Activated T-helper 9 cell treated with anti-CD3 and anti-CD28 coated beads, Interleukin-2, amount 50 U/mL, for 16 hours (primary cell): ENCODE measurements around the gene KRTAP1-3.
"Not testable (repeated sequence)": the region's sequence is repeated elsewhere in the genome, so short reads cannot be mapped to it uniquely, and the experiment has no call there.

Source experiments
- DNase-seq: peaks from one replicate; pipeline ENCODE4 v3.0.0-alpha.2; 2020; ENCODE audit warnings: low read depth

KRTAP1-3 gene

GRCh38 chr17:41009936-41010335 lies 24.7 kb downstream of the KRTAP1-3 start:
- DNase-seq, result no peak

DNA sequence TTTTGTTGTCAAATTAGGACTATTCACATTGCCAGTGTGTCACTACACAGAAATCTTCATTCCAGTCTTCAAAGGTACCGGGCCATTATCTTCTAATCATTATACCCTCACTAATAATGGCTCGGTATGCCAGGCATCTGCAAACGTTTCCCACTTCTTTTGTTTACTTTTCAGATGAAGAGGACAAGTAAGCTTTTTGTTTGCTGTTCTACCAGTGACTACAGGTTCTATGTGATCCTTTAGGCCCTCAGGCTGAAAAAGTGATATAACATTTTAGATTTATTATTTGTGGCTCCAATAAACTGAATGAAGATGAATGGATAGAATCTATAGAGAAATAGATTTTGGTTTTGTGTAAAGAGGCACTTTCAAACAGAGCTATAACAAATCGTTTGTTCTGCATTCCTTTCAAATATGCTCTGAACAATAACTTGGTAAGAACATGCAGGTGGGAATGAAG lies 25.3 kb downstream of the KRTAP1-3 start:
- no peak for DNase-seq

DNA sequence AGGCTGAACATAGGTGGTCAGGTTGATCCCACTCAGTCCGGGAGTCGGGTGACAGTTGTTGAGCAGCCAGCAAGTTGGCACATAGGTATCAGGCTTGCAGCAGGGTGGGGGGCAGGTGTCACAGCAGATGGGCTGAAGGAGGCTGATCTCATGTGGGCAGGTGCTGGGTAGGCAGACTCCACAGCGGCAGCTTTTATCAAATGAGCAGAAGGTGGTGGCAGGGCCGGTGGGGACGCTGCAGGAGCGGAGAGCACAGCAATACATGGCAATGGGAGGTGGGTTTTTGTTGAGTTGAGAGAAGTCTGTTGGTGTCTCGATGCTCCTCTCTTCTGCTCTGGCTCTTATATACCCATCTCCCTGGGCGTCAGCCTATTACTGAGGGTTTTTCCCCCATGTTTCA lies 25.9 kb downstream of the KRTAP1-3 start, which contains the start of gene KRTAP3-1:
Gene KRTAP3-1 (minus strand): TSS at position 318 of the 400 bp plus-strand sequence. CDS start 54 bp downstream, at position 264.
- no peak for DNase-seq

- no peak for DNase-seq
These were observed 30.3 kb downstream of the KRTAP1-3 start for GRCh38 chr17:41004397-41004796.

GRCh38 chr17:41003926-41004325 lies 30.7 kb downstream of the KRTAP1-3 start:
- no peak for DNase-seq

- no peak for DNase-seq
These were observed 31.9 kb downstream of the KRTAP1-3 start for GRCh38 chr17:41002814-41003213.

DNA sequence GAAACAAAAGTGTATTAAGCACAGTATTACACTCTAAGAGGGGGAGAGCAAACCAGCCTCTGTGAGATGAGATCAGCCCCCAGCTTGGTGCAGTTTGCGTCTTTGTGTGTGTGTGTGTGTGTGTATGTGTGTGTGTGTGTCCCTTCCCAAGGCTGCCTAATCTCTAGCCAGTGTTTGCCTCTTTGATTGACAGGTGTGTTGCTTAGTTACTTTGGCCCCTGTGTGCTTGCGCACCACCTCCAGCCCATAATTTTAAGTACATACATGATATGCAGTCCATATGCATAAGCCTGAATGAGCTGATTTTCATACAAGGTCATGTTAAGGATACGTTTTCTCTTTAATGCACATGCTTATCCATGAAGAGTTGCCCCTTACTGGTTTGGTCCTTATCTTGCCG lies 32.9 kb downstream of the KRTAP1-3 start:
- no peak for DNase-seq

- DNase-seq, result not testable (repeated sequence)
These were observed 35.1 kb downstream of the KRTAP1-3 start, which contains the start of gene KRTAP3-2 for GRCh38 chr17:40999563-40999962. Gene KRTAP3-2 (minus strand): TSS chr17:40999906. CDS start chr17:40999853, 53 bp downstream.

GRCh38 chr17:40997361-40997760 lies 37.3 kb downstream of the KRTAP1-3 start:
- DNase-seq, result no peak

DNA sequence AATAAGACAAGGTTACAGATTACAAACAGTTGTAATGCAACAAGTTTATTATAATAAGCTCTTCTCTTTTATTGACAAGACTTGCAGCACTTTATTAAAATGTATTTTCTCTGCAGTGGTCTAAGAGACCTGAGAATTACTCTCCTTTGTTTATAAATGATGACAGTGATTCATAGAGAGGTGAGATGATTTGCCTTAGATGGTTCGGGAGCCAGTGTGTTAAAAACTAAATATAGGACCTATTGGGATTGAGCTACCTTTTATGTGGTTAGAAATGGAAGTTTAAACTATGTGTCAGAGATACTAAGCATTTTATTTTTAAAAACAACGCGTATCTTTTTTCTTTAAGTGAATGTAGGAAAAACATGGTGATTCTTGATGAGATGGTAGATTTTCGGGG lies 37.8 kb downstream of the KRTAP1-3 start:
- DNase-seq, result no peak

DNA sequence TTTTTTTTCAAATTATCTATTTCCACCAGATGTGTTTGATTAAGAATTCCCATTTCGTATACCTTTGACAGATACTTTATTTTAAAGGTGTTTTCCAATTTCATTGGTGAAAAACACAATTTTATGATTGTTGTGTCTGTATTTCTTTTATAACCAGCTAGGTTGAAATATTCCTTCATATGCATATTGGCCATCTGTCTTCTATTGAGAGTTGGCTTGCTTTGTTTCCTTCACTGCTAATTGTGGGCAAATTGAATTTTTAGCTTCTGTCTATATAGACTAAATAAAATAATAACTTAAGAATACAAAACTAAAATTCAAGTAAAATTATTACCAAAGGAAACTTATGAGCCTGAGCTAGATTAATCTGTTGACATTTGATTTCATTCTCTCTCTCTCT lies 39.6 kb downstream of the KRTAP1-3 start:
- DNase-seq, result no peak

- no peak for DNase-seq
These were observed 40.8 kb downstream of the KRTAP1-3 start, which contains the start of gene KRTAP3-3 for GRCh38 chr17:40993839-40994238. Gene KRTAP3-3 (minus strand): TSS chr17:40994164. CDS start chr17:40994097, 67 bp downstream.

- DNase-seq, result no peak
These were observed 41.6 kb downstream of the KRTAP1-3 start for GRCh38 chr17:40993084-40993483.

DNA sequence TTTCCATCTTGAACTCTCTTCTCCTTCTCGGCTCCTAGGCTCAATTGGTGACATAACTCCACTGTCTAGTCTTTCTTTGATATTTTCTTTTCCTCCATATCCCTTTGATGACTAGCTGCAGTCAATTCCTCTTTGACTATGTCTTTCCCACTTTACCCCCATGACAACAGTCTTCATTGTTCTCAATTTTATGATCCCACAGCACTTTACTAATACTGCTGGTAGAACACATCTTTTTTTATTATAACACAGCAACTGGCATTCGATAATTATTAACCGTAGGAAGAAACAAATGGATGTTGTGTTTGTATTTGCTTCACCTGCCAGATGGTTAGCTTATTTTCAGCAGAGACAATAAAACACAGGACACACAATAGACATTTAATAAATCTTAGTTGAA lies 42.0 kb downstream of the KRTAP1-3 start:
- no peak for DNase-seq

- no peak for DNase-seq
These were observed 47.8 kb downstream of the KRTAP1-3 start for GRCh38 chr17:40986920-40987319.

GRCh38 chr17:40984226-40984625 lies 50.4 kb downstream of the KRTAP1-3 start, which contains the start of gene KRT40:
Gene KRT40 (minus strand): TSS chr17:40984326. CDS start chr17:40984273, 53 bp downstream.
- no peak for DNase-seq
